HepG2 (cell line): ENCODE data around the gene KHNYN. TPM values are rescaled to one million over a fixed set of nuclear protein-coding genes. Genes with fewer than 3 reads are reported as not detected.

Experiments
- ATAC-seq: fragments of 200-7000 bp; cut with Tn5 transposase; 3 replicates; pipeline ENCODE4 v1.9.1; 2020; ENCODE audit warnings: mild to moderate bottlenecking, moderate library complexity
- BruUV-seq: library from RNA; stranded (reverse); fragments of 400-500 nt; replicated peaks from 2 replicates; lab custom pipeline; 2021; lab: Mats Ljungman, UMichigan
- CTCF ChIA-PET: fragments of 300-600 bp; formaldehyde crosslinking; extraction: SDS; loops from one replicate; lab custom pipeline; 2021; ENCODE audit warnings: low total read pairs, inconsistent platforms, low intra/inter-chr PET ratio; lab: Yijun Ruan, JAX
- POLR2A ChIA-PET: fragments of 350-600 bp; sonication (Branson Sonifier 250); formaldehyde crosslinking; loops from one replicate; lab custom pipeline; 2020; ENCODE audit warnings: antibody characterized with exemption, inconsistent platforms; lab: Yijun Ruan, JAX
- DNase-seq: peaks from one replicate; pipeline ENCODE4 v3.0.0-alpha.2; 2015; ENCODE audit warnings: low spot score
- FAIRE-seq: peaks from 3 replicates; lab custom pipeline; 2011; peaks lifted over from hg19 to GRCh38; lab: Jason Lieb, UNC
- H2AFZ ChIP-seq: one replicate; pipeline ENCODE4 v1.6.1; 2011; ENCODE audit warnings: low read length, inconsistent platforms
- H3K27ac ChIP-seq: fragments of 300-600 bp; 3 replicates; pipeline ENCODE4 v1.8.0; 2011; ENCODE audit warnings: mixed run types, mild to moderate bottlenecking, mixed read lengths, low read length, inconsistent platforms; ENCODE audit not compliant: insufficient read depth; ENCODE audit errors: extremely low read length
- H3K27me3 ChIP-seq, 2 experiments: fragments of 200-600 bp in 1 of 2; 2 replicates in 1 of 2; 3 replicates in 1 of 2; pipeline versions ENCODE4 v1.6.0 to v1.8.0; 2011; ENCODE audit warnings: low read length in 2 of 2, mild to moderate bottlenecking in 2 of 2, moderate library complexity in 2 of 2, inconsistent platforms in 1 of 2; ENCODE audit not compliant: insufficient read depth in 2 of 2, control insufficient read depth in 1 of 2
- H3K36me3 ChIP-seq, 2 experiments: fragments of 200-600 bp in 1 of 2; replicated peaks in 1 of 2; 2 replicates in 1 of 2; 3 replicates in 1 of 2; pipeline versions ENCODE4 v1.5.1 to v1.8.0; 2011; ENCODE audit warnings: low read length in 2 of 2, inconsistent platforms in 1 of 2; ENCODE audit not compliant: insufficient read depth in 2 of 2, control insufficient read depth in 1 of 2
- H3K4me1 ChIP-seq: 2 replicates; pipeline ENCODE4 v1.5.1; 2012; ENCODE audit warnings: low read length, inconsistent platforms; ENCODE audit not compliant: insufficient read depth
- H3K4me2 ChIP-seq: 2 replicates; pipeline ENCODE4 v1.6.0; 2011; ENCODE audit warnings: low read depth, low read length, inconsistent platforms
- H3K4me3 ChIP-seq, 3 experiments: fragments of 200-600 bp in 1 of 3; sonication (generic), shearing (Covaris generic) in 1 of 3; replicated peaks in 1 of 3; 2 replicates each; pipeline ENCODE4 v1.5.1; 2011 to 2016; ENCODE audit warnings: low read length in 3 of 3, inconsistent platforms in 2 of 3, low read depth in 2 of 3, mild to moderate bottlenecking in 2 of 3, control low read depth in 1 of 3, mixed read lengths in 1 of 3; ENCODE audit not compliant: insufficient read depth in 1 of 3
- H3K79me2 ChIP-seq: one replicate; pipeline ENCODE4 v1.6.1; 2011; ENCODE audit warnings: low read length, inconsistent platforms; ENCODE audit not compliant: insufficient read depth
- H3K9ac ChIP-seq: 2 replicates; pipeline ENCODE4 v1.6.0; 2011; ENCODE audit warnings: mild to moderate bottlenecking, low read depth, low read length, inconsistent platforms; ENCODE audit not compliant: insufficient read depth
- H3K9me3 ChIP-seq: 2 replicates; pipeline ENCODE4 v1.5.1; 2012; ENCODE audit warnings: mild to moderate bottlenecking, low read length
- H4K20me1 ChIP-seq: 2 replicates; pipeline ENCODE4 v1.6.0; 2011; ENCODE audit warnings: inconsistent platforms, mild to moderate bottlenecking, low read length, moderate library complexity; ENCODE audit not compliant: insufficient read depth
- ATF7 ChIP-seq, 2 experiments: fragments of 450-650 bp in 1 of 2; sonication (generic) in 1 of 2; formaldehyde crosslinking in 1 of 2; IDR thresholded peaks; 2 replicates each; pipeline versions ENCODE4 v1.4.0 to v1.6.1; 2016 to 2020; ENCODE audit warnings: antibody characterized with exemption in 1 of 2, mild to moderate bottlenecking in 1 of 2, missing genetic modification reagents in 1 of 2
- E2F5 ChIP-seq: sonication (generic); formaldehyde crosslinking; conservative IDR thresholded peaks from 2 replicates; pipeline ENCODE4 v1.4.0; 2020; ENCODE audit warnings: missing genetic modification reagents
- FOXO4 ChIP-seq: sonication (generic); formaldehyde crosslinking; conservative IDR thresholded peaks from 2 replicates; pipeline ENCODE4 v1.8.1; 2023; ENCODE audit warnings: missing genetic modification reagents
- HNRNPUL1 ChIP-seq: fragments of 200-400 bp; formaldehyde crosslinking; IDR thresholded peaks from 2 replicates; pipeline ENCODE4 v1.6.1; 2017; ENCODE audit warnings: low read depth, mild to moderate bottlenecking, low read length, moderate library complexity
- MNT ChIP-seq: fragments of 450-650 bp; IDR thresholded peaks from 2 replicates; pipeline ENCODE4 v1.6.1; 2016
- MZF1 ChIP-seq: sonication (generic); formaldehyde crosslinking; IDR thresholded peaks from 2 replicates; pipeline ENCODE4 v1.8.1; 2023; ENCODE audit warnings: mild to moderate bottlenecking, missing genetic modification reagents, borderline replicate concordance
- ZBTB25 ChIP-seq: IDR thresholded peaks from 2 replicates; pipeline ENCODE4 v1.6.1; 2018; ENCODE audit warnings: missing genetic modification reagents
- ZMYM2 ChIP-seq: sonication (generic); formaldehyde crosslinking; IDR thresholded peaks from 2 replicates; pipeline ENCODE4 v1.8.0; 2022; ENCODE audit warnings: mild to moderate bottlenecking, missing genetic modification reagents
- ZNF274 ChIP-seq: sonication (generic); formaldehyde crosslinking; IDR thresholded peaks from 2 replicates; pipeline ENCODE4 v1.5.1; 2020; ENCODE audit warnings: mild to moderate bottlenecking, missing genetic modification reagents
- ZNF570 ChIP-seq: sonication (generic); formaldehyde crosslinking; IDR thresholded peaks from 2 replicates; pipeline ENCODE4 v1.4.0; 2020; ENCODE audit warnings: mild to moderate bottlenecking, missing genetic modification reagents, borderline replicate concordance
- WGBS: methylation state at CpG from one replicate; pipeline ENCODE4 v1.1.6; 2017; ENCODE audit warnings: low lambda C conversion rate; 5-methylcytosine and 5-hydroxymethylcytosine counted together
- in situ Hi-C: cut with HindIII; loops from 2 replicates; pipeline ENCODE4 v1.10.0; 2017; ENCODE audit warnings: low pct_unique_long_range_greater_than_20kb; ENCODE audit not compliant: extremely low pct_ligation_motif_present
- intact Hi-C: fragments of 100-400 bp; cut with micrococcal nuclease; formaldehyde crosslinking; loops from one replicate; pipeline ENCODE4 v1.10.0; 2022; ENCODE audit not compliant: unreplicated experiment
- polyA plus RNA-seq, 8 experiments: library from polyadenylated mRNA; depleted of rRNA in 3 of 8; stranded (reverse) in 7 of 8; unstranded in 1 of 8; fragments of >200 nt; fragmentation: Illumina TruSeq in 4 of 8; extraction: Trizol in 4 of 8; gene quantifications; 2 replicates each; pipeline versions ENCODE4 v1.2.1 to v1.2.3, GENCODE V29; 2011 to 2016; ENCODE audit warnings: low read depth in 4 of 8, missing spikeins in 1 of 8, mixed read lengths in 1 of 8; ENCODE audit not compliant: insufficient read depth in 1 of 8
- total RNA-seq, 5 experiments: library from RNA; depleted of rRNA; stranded (reverse); fragments of >200 nt; fragmentation: Illumina TruSeq; extraction: Trizol; gene quantifications; 2 replicates each; pipeline ENCODE4 v1.2.3, GENCODE V29; 2016; ENCODE audit warnings: low read depth in 1 of 5

The KHNYN gene
- total and polyA plus RNA-seq, 2 of the 13 experiments (the other 11 are each of a cell fraction or from before 2014, with no cell fraction given) = 52.8 to 75.7 TPM

GRCh38 chr14:24463884-24464785 is 34.4 kb downstream of the KHNYN start (continued):
- no peak for TF ChIP-seq E2F5 (CRISPR knock-in tag)
- TF ChIP-seq ZNF570 = no peak
- TF ChIP-seq ZNF274 (CRISPR knock-in tag) = no peak
- TF ChIP-seq ATF7 (IDR thresholded peaks at IDR 0.05) = peak; percentile 71
- TF ChIP-seq ATF7 (CRISPR knock-in tag; IDR thresholded peaks at IDR 0.05) = no peak
- no peak for TF ChIP-seq ZMYM2
- TF ChIP-seq, all 625 proteins: peak for 2

GRCh38 chr14:24465368-24465767 is 35.6 kb downstream of the KHNYN start:
- H3K4me1 ChIP-seq = no peaks in the 10 kb centered on the region
- H3K27ac ChIP-seq = no peak overlapping the region
- 97% methylated on average over 3 of the region's 3 CpGs for WGBS
- H3K36me3 ChIP-seq = no peaks in the 10 kb centered on the region
- FAIRE-seq (no peak), DNase-seq (no peak), ATAC-seq (no peak; the same call in 2 of the 3 replicates)
- no peak for TF ChIP-seq FOXO4 (CRISPR knock-in tag)
- peak; percentile 4; the same call in 1 of the 2 replicates for TF ChIP-seq MNT
- TF ChIP-seq ZBTB25 (CRISPR knock-in tag) = no peak
- TF ChIP-seq MZF1 (CRISPR knock-in tag) = no peak
- no peak for TF ChIP-seq HNRNPUL1
- ChIA-PET CTCF (no interaction called here), POLR2A (no interaction called here)
- in situ Hi-C loops = no loop called here
- no peak overlapping the region for H3K4me3 ChIP-seq
- no peak overlapping the region for H2AFZ ChIP-seq
- no TSS peak for BruUV-seq
- H3K9ac ChIP-seq = no peak overlapping the region
- no peaks in the 10 kb centered on the region for H3K9me3 ChIP-seq
- H4K20me1 ChIP-seq = no peaks in the 10 kb centered on the region
- no peaks in the 10 kb centered on the region for H3K27me3 ChIP-seq
- H3K79me2 ChIP-seq = no peaks in the 10 kb centered on the region
- intact Hi-C loops = no loop called here
- H3K4me2 ChIP-seq = no peak overlapping the region
